K562 (cell line): ENCODE measurements around the gene RAB5A. TPM values are rescaled to one million over a fixed set of nuclear protein-coding genes. Genes with fewer than 3 reads are reported as not detected.

Experiments used
- CBFB ChIP-seq: sonication (generic); formaldehyde crosslinking; IDR thresholded peaks from 2 replicates; pipeline ENCODE4 v1.4.0; 2020; ENCODE audit warnings: mild to moderate bottlenecking, missing genetic modification reagents
- CBX1 ChIP-seq: sonication (generic); IDR thresholded peaks from 2 replicates; pipeline ENCODE4 v1.6.1; 2016; ENCODE audit warnings: antibody characterized with exemption, low read depth, mild to moderate bottlenecking
- CBX5 ChIP-seq: IDR thresholded peaks from 2 replicates; pipeline ENCODE4 v1.6.1; 2014; ENCODE audit warnings: low read depth, borderline replicate concordance
- FOSL1 ChIP-seq: fragments of 200-800 bp; sonication (Bioruptor generic); conservative IDR thresholded peaks from 2 replicates; pipeline ENCODE4 v1.6.1; 2016; ENCODE audit warnings: missing genetic modification characterization, missing compliant biosample characterization
- FOXK2 ChIP-seq, 2 experiments: fragments of 450-650 bp; IDR thresholded peaks in 1 of 2; conservative IDR thresholded peaks in 1 of 2; 2 replicates each; pipeline ENCODE4 v1.6.1; 2016; ENCODE audit warnings: low read depth in 2 of 2, mild to moderate bottlenecking in 1 of 2
- GATAD2B ChIP-seq: fragments of 450-650 bp; IDR thresholded peaks from 2 replicates; pipeline ENCODE4 v1.6.1; 2017; ENCODE audit warnings: mild to moderate bottlenecking, borderline replicate concordance
- HMG20A ChIP-seq: fragments of 450-650 bp; formaldehyde crosslinking; conservative IDR thresholded peaks from 2 replicates; pipeline ENCODE4 v1.4.0; 2020; ENCODE audit warnings: mild to moderate bottlenecking, mixed read lengths
- KAT7 ChIP-seq: sonication (generic); formaldehyde crosslinking; IDR thresholded peaks from 2 replicates; pipeline ENCODE4 v1.8.0; 2022; ENCODE audit warnings: missing genetic modification reagents, mild to moderate bottlenecking, borderline replicate concordance
- MAZ ChIP-seq, 2 experiments: fragments of 450-650 bp in 1 of 2; sonication (generic) in 1 of 2; formaldehyde crosslinking; IDR thresholded peaks in 1 of 2; conservative IDR thresholded peaks in 1 of 2; 2 replicates each; pipeline versions ENCODE4 v1.4.0 to v1.5.0; 2020; ENCODE audit warnings: mild to moderate bottlenecking in 1 of 2, missing genetic modification reagents in 1 of 2
- NFIX ChIP-seq: fragments of 250-450 bp; sonication (Bioruptor Pico); IDR thresholded peaks from 2 replicates; pipeline ENCODE4 v1.4.0; 2020; ENCODE audit warnings: low read depth, mild to moderate bottlenecking, moderate library complexity
- PTBP1 ChIP-seq: fragments of 200-400 bp; formaldehyde crosslinking; IDR thresholded peaks from 2 replicates; pipeline ENCODE4 v1.6.1; 2017; ENCODE audit warnings: low read depth, low read length
- RBM25 ChIP-seq: fragments of 200-400 bp; formaldehyde crosslinking; IDR thresholded peaks from 2 replicates; pipeline ENCODE4 v1.6.1; 2018; ENCODE audit warnings: low read length, low read depth, moderate library complexity; ENCODE audit not compliant: severe bottlenecking
- RFX7 ChIP-seq: fragments of 250-450 bp; sonication (Bioruptor Pico); IDR thresholded peaks from 2 replicates; pipeline ENCODE4 v1.5.1; 2021; ENCODE audit warnings: mild to moderate bottlenecking
- SIN3A ChIP-seq, 2 experiments: fragments of 150-350 bp in 1 of 2; IDR thresholded peaks; 2 replicates each; pipeline ENCODE4 v1.6.1; 2011 to 2016; ENCODE audit warnings: borderline replicate concordance in 2 of 2, low read depth in 2 of 2, low read length in 2 of 2, mild to moderate bottlenecking in 2 of 2, moderate library complexity in 2 of 2; ENCODE audit not compliant: control insufficient read depth in 1 of 2
- SMARCA4 ChIP-seq: fragments of 450-650 bp; IDR thresholded peaks from 2 replicates; pipeline ENCODE4 v1.6.1; 2016
- ZNF354B ChIP-seq: fragments of 250-450 bp; sonication (Bioruptor Pico); IDR thresholded peaks from 2 replicates; pipeline ENCODE4 v1.4.0; 2020
- ZSCAN29 ChIP-seq: fragments of 450-650 bp; IDR thresholded peaks from 2 replicates; pipeline ENCODE4 v1.6.1; 2017
- polyA plus RNA-seq, 8 experiments: library from polyadenylated mRNA; depleted of rRNA in 4 of 8; stranded (reverse) in 5 of 8; unstranded in 3 of 8; fragments of >200 nt; fragmentation: Nextera tagmentation in 2 of 8; fragmentation: Illumina TruSeq in 1 of 8; extraction: Ambion mirVana in 2 of 8; extraction: Trizol in 1 of 8; gene quantifications; 2 replicates each; pipeline versions ENCODE4 v1.2.1 to v1.2.3, GENCODE V29; 2011 to 2014; ENCODE audit warnings: inconsistent platforms in 1 of 8, missing spikeins in 1 of 8
- total RNA-seq, 7 experiments: library from RNA; depleted of rRNA in 6 of 7; stranded (reverse); fragments of >200 nt in 6 of 7; fragmentation: Illumina TruSeq in 2 of 7; extraction: Trizol in 2 of 7; gene quantifications; 2 replicates each; pipeline versions ENCODE4 v1.2.1 to v1.2.3, GENCODE V29; 2011 to 2021; ENCODE audit warnings: low replicate concordance in 1 of 7
- TF ChIP-seq, protein P1 (sequence below): fragments of 250-450 bp; sonication (Bioruptor Pico); IDR thresholded peaks from 2 replicates; pipeline ENCODE4 v1.5.1; 2021; ENCODE audit warnings: mild to moderate bottlenecking
- TF ChIP-seq, protein P2 (sequence below): sonication (generic); formaldehyde crosslinking; IDR thresholded peaks from 2 replicates; pipeline ENCODE4 v1.8.0; 2023; ENCODE audit warnings: missing genetic modification reagents, mild to moderate bottlenecking, borderline replicate concordance
- TF ChIP-seq, protein P3 (sequence below): IDR thresholded peaks from 2 replicates; pipeline ENCODE4 v1.6.1; 2016; ENCODE audit warnings: missing genetic modification characterization, missing compliant biosample characterization

RAB5A gene
- total and polyA plus RNA-seq, 9 of the 15 experiments (the other 6 are each of a cell fraction or from before 2014, with no cell fraction given) = 28.3 to 64.2 (median 49.0) TPM

DNA sequence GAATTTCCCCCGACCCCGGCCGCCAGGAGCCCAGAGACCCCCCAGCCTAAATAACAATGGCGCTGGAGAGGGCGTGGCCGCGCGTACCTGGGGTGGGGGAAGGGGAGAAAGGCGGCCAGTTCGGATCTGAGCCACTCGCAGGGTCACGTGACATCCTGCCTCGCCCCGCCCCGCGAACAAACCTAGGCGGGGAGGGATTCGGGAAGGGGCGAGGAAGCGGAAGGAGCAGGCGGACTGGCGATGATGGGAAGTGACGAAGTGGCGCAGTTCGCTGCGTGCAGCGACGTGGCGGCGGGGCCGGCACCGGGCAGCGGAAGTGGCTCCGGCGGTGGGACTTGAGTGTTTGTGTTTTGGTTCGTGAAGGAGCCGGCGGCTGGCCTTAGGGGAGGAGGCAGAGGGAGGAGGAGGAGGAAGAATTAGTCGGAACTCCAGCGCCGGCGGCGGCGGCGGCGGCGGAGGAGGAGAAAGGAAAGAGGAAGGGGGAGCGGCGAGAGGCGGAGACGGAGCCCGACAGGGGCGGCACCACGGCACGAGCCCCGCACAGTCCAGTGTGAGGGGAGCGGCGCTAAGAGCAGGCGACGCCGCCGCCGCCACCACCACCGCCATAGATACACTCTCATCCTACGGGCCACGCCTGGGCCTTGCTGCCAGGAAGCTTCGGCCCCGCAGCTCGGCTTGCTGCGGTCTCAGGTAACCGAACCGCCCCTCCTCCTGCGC lies at the start of gene RAB5A (continued):
- TF ChIP-seq, protein P1, sequence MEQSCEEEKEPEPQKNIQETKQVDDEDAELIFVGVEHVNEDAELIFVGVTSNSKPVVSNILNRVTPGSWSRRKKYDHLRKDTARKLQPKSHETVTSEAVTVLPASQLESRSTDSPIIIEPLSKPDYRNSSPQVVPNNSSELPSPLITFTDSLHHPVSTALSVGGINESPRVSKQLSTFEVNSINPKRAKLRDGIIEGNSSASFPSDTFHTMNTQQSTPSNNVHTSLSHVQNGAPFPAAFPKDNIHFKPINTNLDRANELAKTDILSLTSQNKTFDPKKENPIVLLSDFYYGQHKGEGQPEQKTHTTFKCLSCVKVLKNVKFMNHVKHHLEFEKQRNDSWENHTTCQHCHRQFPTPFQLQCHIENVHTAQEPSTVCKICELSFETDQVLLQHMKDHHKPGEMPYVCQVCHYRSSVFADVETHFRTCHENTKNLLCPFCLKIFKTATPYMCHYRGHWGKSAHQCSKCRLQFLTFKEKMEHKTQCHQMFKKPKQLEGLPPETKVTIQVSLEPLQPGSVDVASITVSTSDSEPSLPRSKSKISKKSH = no peak
- TF ChIP-seq CBX1 (no peak), ZNF354B (CRISPR knock-in tag) (no peak), MAZ (CRISPR knock-in tag; conservative IDR thresholded peaks at IDR 0.05 in 1 of 2, IDR thresholded peaks at IDR 0.05 in 1 of 2) (peak; percentile 91 to 95), FOXK2 (conservative IDR thresholded peaks at IDR 0.05 in 1 of 2, IDR thresholded peaks at IDR 0.05 in 1 of 2; ENCODE audit: low read depth in 2 of 2) (peak; percentile 91 to 97), GATAD2B (no peak; the same call in 1 of the 2 replicates), CBX5 (0 out of 2 replicates have a peak, but pooled peaks have one; percentile 7), PTBP1 (no peak), ZSCAN29 (no peak), KAT7 (CRISPR knock-in tag) (no peak), HMG20A (CRISPR knock-in tag) (no peak), SMARCA4 (peak; percentile 34; the same call in 1 of the 2 replicates), RFX7 (CRISPR knock-in tag) (no peak), NFIX (CRISPR knock-in tag) (no peak), RBM25 (peak; percentile 96), CBFB (CRISPR knock-in tag) (no peak), FOSL1 (tag) (no peak), SIN3A (IDR thresholded peaks at IDR 0.05; ENCODE audit: borderline replicate concordance in 2 of 2, control insufficient read depth in 1 of 2, low read depth in 2 of 2, low read length in 2 of 2) (peak; percentile 37 to 49; a peak in 2 of 4 replicates)
- TF ChIP-seq, protein P2, sequence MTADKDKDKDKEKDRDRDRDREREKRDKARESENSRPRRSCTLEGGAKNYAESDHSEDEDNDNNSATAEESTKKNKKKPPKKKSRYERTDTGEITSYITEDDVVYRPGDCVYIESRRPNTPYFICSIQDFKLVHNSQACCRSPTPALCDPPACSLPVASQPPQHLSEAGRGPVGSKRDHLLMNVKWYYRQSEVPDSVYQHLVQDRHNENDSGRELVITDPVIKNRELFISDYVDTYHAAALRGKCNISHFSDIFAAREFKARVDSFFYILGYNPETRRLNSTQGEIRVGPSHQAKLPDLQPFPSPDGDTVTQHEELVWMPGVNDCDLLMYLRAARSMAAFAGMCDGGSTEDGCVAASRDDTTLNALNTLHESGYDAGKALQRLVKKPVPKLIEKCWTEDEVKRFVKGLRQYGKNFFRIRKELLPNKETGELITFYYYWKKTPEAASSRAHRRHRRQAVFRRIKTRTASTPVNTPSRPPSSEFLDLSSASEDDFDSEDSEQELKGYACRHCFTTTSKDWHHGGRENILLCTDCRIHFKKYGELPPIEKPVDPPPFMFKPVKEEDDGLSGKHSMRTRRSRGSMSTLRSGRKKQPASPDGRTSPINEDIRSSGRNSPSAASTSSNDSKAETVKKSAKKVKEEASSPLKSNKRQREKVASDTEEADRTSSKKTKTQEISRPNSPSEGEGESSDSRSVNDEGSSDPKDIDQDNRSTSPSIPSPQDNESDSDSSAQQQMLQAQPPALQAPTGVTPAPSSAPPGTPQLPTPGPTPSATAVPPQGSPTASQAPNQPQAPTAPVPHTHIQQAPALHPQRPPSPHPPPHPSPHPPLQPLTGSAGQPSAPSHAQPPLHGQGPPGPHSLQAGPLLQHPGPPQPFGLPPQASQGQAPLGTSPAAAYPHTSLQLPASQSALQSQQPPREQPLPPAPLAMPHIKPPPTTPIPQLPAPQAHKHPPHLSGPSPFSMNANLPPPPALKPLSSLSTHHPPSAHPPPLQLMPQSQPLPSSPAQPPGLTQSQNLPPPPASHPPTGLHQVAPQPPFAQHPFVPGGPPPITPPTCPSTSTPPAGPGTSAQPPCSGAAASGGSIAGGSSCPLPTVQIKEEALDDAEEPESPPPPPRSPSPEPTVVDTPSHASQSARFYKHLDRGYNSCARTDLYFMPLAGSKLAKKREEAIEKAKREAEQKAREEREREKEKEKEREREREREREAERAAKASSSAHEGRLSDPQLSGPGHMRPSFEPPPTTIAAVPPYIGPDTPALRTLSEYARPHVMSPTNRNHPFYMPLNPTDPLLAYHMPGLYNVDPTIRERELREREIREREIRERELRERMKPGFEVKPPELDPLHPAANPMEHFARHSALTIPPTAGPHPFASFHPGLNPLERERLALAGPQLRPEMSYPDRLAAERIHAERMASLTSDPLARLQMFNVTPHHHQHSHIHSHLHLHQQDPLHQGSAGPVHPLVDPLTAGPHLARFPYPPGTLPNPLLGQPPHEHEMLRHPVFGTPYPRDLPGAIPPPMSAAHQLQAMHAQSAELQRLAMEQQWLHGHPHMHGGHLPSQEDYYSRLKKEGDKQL (CRISPR knock-in tag) = no peak
- TF ChIP-seq, protein P3, sequence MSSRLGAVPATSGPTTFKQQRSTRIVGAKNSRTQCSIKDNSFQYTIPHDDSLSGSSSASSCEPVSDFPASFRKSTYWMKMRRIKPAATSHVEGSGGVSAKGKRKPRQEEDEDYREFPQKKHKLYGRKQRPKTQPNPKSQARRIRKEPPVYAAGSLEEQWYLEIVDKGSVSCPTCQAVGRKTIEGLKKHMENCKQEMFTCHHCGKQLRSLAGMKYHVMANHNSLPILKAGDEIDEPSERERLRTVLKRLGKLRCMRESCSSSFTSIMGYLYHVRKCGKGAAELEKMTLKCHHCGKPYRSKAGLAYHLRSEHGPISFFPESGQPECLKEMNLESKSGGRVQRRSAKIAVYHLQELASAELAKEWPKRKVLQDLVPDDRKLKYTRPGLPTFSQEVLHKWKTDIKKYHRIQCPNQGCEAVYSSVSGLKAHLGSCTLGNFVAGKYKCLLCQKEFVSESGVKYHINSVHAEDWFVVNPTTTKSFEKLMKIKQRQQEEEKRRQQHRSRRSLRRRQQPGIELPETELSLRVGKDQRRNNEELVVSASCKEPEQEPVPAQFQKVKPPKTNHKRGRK (tag) = no peak
